Stimulated activated CD4-positive, alpha-beta T cell treated with anti-CD3 and anti-CD28 coated beads, TNF-alpha, amount 100 ng/mL, for 1 hour (primary cell): Measurements from ENCODE around the gene MYO5B.
"Not testable (repeated sequence)": the region's sequence is repeated elsewhere in the genome, so short reads cannot be mapped to it uniquely, and the experiment has no call there.

Source experiments
- DNase-seq, 3 donors: peaks; one replicate each; pipeline ENCODE4 v3.0.0-alpha.2; 2020; ENCODE audit warnings: low read depth in 3 of 3, low spot score in 1 of 3

MYO5B gene

DNA sequence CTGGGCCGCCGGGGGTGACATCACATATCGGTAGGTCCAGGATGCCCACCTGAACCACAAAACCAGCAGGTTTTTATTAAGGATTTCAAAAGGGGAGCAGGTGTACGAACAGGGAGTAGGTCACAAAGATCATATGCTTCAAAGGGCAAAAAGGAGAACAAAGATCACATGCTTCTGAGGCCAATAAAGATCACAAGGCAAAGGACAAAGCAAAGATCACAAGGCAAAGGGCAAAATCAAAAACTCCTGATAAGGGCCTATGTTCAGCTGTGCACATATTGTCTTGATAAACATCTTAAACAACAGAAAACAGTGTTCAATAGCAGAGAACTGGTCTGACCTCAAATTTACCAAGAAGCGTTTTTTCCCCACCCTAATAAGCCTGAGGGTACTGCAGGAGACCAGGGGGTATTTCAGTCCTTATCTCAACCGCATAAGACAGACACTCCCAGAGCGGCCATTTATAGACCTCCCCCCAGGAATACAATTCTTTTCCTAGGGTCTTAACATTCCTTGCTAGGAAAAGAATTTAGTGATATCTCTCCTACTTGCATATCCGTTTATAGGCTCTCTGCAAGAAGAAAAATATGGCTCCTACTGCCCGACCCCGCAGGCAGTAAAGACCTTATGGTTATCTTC lies 386.3 kb downstream of the MYO5B start:
- not testable (repeated sequence) for DNase-seq

DNA sequence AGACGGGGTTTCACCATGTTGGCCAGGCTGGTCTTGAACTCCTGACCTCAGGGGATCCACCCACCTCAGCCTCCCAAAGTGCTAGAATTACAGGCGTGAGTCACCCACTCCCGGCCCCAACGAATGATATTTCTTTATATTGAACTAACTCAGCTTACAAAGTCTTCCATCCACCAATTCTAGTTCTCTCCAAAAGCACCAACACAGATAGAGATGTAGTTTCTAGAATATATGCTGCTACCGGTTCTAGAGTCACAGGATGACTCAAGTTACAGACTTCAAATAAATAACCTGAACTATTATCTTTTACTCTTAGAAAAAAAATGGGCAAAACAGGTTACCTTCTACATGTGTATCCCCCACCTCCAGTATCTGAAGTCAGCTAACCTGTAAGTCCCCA lies 390.9 kb downstream of the MYO5B start:
- DNase-seq = no peak

DNA sequence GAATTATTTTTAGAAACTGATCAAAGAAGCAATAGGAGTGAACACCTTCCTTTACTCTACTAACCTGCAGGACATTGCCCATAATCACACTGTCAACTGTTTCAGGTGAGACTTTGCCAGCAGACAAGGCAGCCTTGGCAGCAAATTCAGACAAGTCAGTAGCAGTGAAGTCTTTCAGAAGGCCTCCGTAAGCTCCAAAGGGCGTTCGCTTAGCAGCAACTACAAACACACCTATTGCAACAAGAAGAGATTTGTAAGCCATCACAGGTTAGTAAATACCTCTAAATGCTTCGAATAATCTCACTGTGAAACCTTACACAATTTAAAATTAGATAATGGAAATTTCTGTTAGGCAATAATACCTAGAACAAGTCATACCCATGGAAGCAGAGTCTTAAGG lies 392.3 kb downstream of the MYO5B start:
- DNase-seq = no peak

DNA sequence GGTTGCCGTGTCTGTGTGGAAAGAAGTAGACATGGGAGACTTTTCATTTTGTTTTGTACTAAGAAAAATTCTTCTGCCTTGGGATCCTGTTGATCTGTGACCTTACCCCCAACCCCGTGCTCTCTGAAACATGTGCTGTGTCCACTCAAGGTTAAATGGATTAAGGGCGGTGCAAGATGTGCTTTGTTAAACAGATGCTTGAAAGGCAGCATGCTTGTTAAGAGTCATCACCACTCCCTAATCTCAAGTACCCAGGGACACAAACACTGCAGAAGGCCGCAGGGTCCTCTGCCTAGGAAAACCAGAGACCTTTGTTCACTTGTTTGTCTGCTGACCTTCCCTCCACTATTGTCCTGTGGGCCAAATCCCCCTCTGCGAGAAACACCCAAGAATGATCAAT lies 394.5 kb downstream of the MYO5B start:
- DNase-seq = not testable (repeated sequence)

DNA sequence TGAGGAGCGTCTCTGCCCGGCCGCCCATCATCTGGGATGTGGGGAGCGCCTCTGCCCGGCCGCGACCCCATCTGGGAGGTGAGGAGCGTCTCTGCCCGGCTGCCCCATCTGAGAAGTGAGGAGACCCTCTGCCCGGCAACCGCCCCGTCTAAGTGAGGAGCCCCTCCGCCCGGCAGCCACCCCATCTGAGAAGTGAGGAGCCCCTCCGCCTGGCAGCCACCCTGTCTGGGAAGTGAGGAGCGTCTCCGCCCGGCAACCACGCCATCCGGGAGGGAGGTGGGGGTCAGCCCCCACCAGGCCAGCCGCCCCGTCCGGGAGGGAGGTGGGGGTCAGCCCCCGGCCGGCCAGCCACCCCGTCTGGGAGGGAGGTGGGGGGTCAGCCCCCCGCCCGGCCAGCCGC lies 395.1 kb downstream of the MYO5B start:
- DNase-seq = not testable (repeated sequence)

DNA sequence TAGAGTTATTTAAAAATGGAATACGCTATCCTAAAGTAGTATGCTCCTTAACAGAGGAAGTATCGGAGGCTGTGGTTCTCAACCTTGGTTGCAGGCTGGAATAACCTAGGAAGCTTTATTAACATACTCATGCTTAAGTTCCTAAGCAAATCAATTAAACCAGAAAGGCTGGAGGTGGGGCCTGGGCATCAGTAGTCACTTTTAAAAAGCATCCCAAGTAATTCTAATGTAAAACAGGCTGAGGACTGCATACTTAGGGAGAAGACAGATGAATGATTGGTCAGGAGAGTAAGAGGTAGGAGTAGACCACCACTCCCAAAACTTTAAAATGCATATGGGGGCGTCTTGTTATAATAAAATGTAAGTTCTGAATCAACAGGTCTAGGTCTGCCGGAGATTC lies 396.9 kb downstream of the MYO5B start:
- no peak for DNase-seq

DNA sequence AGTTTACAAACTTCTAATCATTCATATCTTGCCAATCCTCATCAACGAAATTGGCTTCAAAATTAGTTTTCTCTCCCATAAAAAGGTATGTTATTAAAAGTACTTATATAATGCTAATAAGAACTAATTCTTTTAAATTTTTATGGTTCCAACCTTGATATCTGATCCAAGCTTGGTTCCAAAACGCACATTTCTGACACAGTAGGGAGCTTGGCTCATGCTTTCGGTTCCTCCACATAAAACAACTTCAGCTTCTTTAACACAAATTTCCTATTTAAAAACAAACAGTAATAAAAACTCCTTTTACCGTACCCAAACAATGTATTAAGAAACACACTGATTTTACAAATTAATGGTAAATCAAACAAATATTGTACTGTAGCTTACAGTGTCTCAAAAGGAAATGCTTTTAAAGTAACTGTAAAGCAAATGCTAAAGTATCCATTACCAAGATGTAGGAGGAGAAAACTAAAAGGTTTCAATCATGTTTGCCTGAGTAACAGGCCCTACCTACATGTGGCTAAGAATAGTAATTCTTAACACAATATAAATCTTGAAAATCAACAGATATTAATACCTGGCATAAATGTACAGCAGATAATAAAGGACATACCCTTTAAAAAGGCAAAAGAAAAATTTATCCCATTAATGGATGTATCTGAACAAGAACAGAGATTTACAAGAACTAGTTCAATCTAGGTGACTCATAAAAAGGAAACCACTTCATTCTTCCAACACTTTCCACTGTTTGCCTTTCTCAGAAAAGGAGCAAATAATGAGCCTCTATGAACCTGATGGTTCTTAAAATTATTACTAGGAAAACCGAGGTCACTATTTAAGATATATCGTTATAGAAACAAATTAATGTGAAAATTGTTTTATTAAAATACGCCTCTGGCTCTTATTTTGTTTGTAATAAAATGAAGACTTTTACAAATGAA lies 399.1 kb downstream of the MYO5B start:
- no peak for DNase-seq

DNA sequence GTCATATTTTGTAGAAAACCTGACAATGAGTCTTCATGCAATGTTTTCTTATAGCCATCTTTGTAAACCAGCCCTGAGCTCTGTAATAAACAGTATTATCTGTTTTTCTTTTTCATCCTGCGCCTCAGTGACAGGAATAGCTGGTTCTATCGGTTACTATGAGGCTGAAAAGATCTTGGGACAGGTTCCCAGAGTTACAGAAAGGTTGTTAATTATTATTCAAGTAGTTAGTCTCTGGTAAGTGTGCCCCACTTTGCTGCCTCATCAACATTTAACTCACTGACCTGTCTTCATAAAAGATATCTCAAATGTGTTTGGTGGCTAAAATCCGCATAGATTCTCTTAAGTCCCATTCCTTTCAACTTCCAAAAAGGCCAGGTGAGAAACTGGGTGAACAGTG lies 400.2 kb downstream of the MYO5B start:
- no peak for DNase-seq

DNA sequence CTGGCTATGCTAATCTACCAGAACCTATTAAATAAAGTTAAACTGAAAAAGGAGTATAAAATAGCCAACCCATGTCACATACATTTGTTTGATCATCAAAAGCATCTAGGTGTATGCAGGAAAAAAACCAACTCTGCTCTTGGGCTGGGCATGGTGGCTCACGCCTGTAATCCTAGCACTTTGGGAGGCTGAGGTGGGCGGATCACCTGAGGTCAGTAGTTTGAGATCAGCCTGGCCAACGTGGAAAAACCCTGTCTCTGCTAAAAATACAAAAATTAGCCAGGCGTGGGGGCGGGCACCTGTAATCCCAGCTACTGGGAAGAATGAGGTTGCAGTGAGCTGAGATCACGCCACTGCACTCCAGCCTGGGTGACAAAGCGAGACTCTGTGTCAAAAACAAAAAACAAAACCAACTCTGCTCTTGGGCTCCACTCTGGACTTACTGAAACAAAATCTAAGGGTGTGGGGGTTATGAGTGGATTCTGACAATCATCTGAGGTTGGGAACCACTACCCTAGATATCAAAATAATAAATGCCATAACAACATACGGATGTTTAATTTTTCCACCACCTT lies 405.3 kb downstream of the MYO5B start:
- DNase-seq = not testable (repeated sequence)

DNA sequence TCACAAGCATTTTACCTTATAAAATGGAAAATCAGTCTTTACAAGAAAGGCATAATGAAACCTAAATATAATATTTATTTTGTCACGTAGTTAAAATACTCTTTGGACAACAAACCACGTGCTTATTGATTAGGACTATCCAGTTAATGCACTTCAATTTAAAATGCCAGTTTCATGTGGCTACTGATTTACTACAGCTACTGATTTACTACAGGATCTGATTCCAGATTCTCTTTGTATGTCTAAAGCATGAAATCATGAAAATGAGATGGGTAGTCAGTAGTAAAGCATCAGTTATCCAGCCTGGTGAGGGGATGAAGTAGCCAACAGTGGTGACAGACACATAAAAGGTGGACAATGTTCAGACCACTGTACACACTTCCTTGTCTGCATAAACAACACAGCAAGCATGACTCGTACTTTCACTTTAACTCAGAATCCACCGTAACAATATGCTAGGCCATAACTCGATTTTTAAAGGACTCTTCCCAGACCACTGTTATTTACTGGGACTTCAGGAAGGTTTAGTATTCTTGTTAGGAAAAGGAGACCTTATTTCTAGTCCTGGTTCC lies 406.5 kb downstream of the MYO5B start:
- DNase-seq = no peak

DNA sequence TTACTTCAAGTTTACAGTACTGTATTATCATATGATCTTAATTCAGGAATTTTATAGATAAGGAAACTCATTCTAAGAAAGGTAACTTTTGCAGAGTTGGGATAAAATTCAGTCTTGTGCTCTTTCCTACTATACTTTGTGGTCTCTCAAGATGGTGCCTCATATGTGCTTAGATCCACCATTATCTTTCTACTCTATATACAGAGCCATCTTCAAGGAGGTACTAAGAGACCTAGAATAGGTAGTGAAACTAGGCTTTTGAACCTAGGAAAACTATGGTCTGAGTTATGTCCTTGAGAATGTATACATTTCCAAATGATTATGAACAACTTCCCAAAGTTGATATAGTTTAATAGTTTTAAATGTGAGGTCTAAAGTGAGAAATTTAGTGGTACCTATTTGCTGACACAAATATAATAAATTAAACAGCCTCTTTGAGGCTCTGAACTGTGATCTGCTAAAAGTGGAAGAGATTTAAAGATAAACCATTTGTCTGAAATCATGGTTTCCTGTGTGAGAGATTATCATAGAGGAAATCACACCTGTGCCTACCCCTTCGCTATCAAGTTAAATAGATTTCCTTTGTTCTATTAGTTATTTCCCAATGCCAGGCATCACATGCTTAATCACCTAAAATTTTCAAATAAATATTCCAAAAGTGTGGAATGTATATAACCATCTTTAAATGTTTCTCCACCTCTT lies 408.8 kb downstream of the MYO5B start:
- no peak for DNase-seq

DNA sequence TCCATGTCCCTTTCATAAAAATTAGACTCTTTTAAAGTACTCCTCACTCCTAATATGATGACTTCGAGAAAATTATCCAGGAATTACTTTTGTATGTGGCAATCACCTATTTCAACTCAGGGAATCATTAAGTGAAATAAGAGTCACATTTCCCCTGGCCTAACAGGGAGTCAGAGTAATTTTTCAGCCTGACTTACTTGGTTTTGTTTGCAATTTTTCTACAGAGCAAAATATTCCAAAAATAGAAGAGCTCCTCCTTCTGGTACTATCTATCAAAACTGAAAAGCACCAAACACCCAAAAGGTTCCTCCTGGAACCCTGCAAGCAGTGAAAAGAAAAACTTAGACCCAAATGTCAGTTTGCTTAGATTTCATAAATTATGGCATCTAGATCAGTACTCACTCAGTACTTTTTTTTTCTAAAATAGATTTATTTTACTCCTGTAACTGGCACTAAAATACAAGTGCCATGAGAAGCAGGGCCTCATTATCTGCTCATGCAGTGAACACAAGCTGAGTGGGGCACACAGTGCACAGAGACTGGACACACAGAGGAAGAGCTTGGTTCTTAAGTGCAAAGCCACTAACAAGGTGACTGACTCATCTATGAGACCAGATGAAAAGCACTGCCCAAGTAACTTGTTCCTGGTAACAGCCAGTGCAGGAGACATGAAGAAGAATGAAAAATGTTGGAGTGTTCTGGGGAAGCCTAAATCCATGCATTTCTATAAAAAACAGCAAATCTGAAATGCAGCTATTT lies 410.3 kb downstream of the MYO5B start:
- no peak for DNase-seq

DNA sequence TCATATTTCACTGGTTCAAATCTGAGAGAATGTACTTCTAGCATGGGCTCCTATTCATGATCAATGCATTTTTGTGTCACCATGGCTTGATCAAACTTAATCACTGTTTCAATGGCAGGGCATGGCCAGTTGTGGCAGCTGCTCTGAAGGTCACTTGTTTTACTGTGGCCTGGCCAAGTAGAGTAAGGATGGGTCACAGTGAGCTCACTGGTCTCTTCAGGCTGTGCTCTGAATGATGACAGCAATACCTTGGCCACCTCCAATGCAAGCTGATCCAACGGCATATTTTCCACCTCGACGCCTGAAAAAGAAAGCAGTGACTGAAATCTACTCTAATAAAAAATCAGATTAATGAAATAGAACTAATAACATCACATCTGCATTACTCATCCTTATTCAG lies 411.3 kb downstream of the MYO5B start:
- DNase-seq = not testable (repeated sequence)

DNA sequence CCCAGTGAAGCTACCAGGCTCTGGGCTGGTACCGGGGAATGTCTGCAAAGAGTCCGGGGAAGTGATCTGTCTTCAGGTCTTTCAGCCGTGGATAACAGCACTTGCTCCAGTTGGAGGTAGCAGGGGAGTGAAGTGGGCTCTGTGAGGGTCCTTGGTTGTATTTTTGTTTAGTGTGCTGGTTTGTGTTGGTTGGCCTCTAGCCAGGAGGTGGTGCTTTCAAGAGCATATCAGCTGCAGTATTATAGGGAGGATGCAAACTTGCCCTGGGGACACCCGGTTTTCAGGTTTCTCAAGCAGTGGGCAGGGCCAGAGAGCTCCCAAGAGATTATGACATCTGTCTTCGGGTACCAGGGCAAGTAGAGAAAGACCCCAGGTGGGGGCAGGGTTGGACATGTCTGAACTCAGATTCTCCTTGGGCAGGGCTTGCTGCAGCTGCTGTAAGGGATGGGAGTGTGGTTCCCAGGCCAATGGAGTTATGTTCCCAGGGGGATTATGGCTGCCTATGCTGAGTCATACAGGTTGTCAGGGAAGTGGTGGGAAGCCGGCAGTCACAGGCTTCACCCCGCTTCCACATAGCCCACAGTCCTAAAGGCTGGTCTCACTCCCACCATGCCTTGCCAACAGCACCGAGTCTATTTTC lies 416.0 kb downstream of the MYO5B start:
- DNase-seq = no peak
